Stimulated activated CD8-positive, alpha-beta memory T cell treated with anti-CD3 and anti-CD28 coated beads, Interleukin-4, amount 100 ng/mL, for 24 hours (primary cell): ENCODE results near the gene SACS.
"Not testable (repeated sequence)": the region's sequence is repeated elsewhere in the genome, so short reads cannot be mapped to it uniquely, and the experiment has no call there.

Experiments
- DNase-seq: peaks from one replicate; pipeline ENCODE4 v3.0.0-alpha.2; 2020; ENCODE audit warnings: low read depth

SACS gene

GRCh38 chr13:23414682-23415081, 18.8 kb downstream of the SACS start:
- DNase-seq = no peak

GRCh38 chr13:23411706-23412105, 21.8 kb downstream of the SACS start:
- DNase-seq = no peak

- no peak for DNase-seq
Observed at GRCh38 chr13:23411220-23411619, 22.3 kb downstream of the SACS start.

GRCh38 chr13:23408026-23408425, 25.5 kb downstream of the SACS start:
- DNase-seq = no peak

GRCh38 chr13:23401156-23401555, 32.3 kb downstream of the SACS start:
- DNase-seq = not testable (repeated sequence)

- DNase-seq = no peak
Observed at GRCh38 chr13:23399347-23399746, 34.2 kb downstream of the SACS start.

GRCh38 chr13:23394821-23395220, 38.7 kb downstream of the SACS start:
- no peak for DNase-seq

GRCh38 chr13:23392925-23393645, 40.4 kb downstream of the SACS start:
- DNase-seq = no peak

- no peak for DNase-seq
Observed at GRCh38 chr13:23392313-23392712, 41.2 kb downstream of the SACS start.

GRCh38 chr13:23391752-23392151, 41.8 kb downstream of the SACS start:
- no peak for DNase-seq

- no peak for DNase-seq
Observed at GRCh38 chr13:23386533-23386932, 47.0 kb downstream of the SACS start.

- DNase-seq = no peak
Observed at GRCh38 chr13:23385931-23386330, 47.6 kb downstream of the SACS start.

- no peak for DNase-seq
Observed at GRCh38 chr13:23384111-23384510, 49.4 kb downstream of the SACS start.

GRCh38 chr13:23383151-23383550, 50.4 kb downstream of the SACS start:
- DNase-seq = no peak

- DNase-seq = no peak
Observed at GRCh38 chr13:23381866-23382265, 51.6 kb downstream of the SACS start.

- no peak for DNase-seq
Observed at GRCh38 chr13:23380534-23380933, 53.0 kb downstream of the SACS start.

GRCh38 chr13:23377983-23378632, 55.4 kb downstream of the SACS start:
- peak; percentile 39 for DNase-seq

- DNase-seq = no peak
Observed at GRCh38 chr13:23377579-23377978, 55.9 kb downstream of the SACS start.

- DNase-seq = peak; percentile 95
Observed at GRCh38 chr13:23375001-23375971, 58.2 kb downstream of the SACS start.

GRCh38 chr13:23372264-23372906, 61.1 kb downstream of the SACS start:
- DNase-seq = no peak

GRCh38 chr13:23367907-23368306, 65.6 kb downstream of the SACS start:
- DNase-seq = no peak

- no peak for DNase-seq
Observed at GRCh38 chr13:23365652-23366051, 67.8 kb downstream of the SACS start.
